Measurements from ENCODE around the gene BIN1.
A peak's percentile ranks its signal among the peaks of the same experiment; 100 is the strongest.
"Not testable (repeated sequence)": the region's sequence is repeated elsewhere in the genome, so short reads cannot be mapped to it uniquely, and the experiment has no call there.

Gene BIN1

DNA sequence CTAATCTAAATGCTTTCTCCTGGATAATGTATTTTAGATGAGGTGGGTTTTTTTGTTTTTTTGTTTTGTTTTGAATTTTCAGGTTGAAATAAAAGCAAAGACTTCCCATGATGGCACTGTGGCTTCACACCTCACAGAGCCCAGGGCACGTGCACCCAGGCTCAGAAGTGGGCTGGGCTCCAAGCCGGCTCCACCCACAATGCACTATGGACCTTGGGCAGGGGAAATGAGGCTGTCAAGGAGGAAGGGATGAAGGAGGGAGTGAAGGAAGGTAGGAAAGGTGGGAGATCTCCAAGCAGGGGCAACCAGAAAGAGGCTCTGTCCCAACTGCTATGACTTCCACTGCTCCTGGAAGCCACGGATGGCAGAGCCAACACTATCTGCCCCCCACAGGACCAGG lies 60.4 kb downstream of the BIN1 start:
- no peak for DNase-seq (ENCODE audit: low read depth)

GRCh38 chr2:127045792-127046501 lies 61.0 kb downstream of the BIN1 start:
- DNase-seq (ENCODE audit: low read depth): no peak

- DNase-seq (ENCODE audit: low read depth): no peak
Observed at GRCh38 chr2:127044977-127045661, 61.8 kb downstream of the BIN1 start.

- DNase-seq (ENCODE audit: low read depth): no peak
Observed at GRCh38 chr2:127044165-127044718, 62.7 kb downstream of the BIN1 start.

- DNase-seq (ENCODE audit: low read depth): no peak
Observed at GRCh38 chr2:127043367-127044164, 63.4 kb downstream of the BIN1 start.

GRCh38 chr2:127041259-127041970 lies 65.5 kb downstream of the BIN1 start:
- no peak for DNase-seq (ENCODE audit: low read depth)

GRCh38 chr2:127040169-127040568 lies 66.8 kb downstream of the BIN1 start:
- DNase-seq (ENCODE audit: low read depth): no peak

- no peak for DNase-seq (ENCODE audit: low read depth)
Observed at GRCh38 chr2:127039387-127040031, 67.4 kb downstream of the BIN1 start.

DNA sequence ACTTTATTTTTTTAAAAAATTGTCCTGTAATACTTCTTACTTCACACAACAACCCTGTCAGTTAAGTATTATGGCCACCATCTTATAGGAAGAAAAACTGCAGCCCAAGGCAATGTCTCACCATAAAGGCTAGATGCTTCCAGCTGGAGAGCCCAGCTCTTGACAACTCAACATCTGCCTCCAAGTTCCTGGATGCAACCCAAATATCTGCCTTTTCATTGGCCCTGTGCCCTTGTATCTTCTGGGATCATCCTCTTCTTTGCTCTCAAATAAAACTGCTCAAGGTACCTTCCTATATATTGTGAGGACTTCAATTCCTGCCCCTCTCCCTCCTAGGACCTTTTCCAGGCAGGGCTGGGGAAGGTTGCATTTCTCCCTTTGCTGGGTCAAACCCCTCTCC lies 69.5 kb downstream of the BIN1 start:
- DNase-seq (ENCODE audit: low read depth): no peak

DNA sequence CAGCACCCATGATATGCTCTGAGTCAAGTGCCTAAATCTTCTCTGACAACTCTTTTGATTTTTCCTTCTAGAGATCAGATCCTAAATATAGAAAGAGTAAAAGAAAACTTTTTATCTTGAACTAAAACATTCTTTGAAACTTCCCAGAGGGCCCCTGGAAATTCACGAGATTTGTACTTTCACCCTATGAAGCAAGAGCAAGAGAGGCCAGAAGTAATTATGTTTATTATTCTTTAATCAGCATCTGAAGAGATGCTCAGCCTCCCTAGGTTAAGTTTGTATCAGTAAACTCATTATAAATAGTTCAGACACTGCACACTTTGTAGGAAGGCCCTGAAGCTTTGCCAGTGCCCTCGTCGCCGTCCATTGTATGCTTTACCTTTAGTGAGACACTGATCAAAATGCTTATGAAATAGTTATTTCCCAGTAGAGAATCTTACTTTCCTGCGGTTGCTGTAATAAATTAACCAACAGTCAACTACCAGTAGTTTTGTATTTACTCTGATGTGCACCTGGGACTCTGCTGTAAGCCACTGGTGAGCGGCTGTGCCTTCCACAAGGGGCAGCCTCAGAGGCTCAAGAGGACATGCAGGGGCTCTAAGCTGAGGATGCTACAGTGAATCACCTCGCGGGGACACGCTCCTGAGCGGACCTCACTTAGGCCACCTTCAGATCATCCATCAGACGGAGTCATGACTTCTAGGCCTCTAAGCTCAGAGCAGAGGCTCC lies 71.9 kb downstream of the BIN1 start:
- DNase-seq (ENCODE audit: low read depth): no peak

GRCh38 chr2:127034051-127034450 lies 72.9 kb downstream of the BIN1 start:
- DNase-seq (ENCODE audit: low read depth): no peak

DNA sequence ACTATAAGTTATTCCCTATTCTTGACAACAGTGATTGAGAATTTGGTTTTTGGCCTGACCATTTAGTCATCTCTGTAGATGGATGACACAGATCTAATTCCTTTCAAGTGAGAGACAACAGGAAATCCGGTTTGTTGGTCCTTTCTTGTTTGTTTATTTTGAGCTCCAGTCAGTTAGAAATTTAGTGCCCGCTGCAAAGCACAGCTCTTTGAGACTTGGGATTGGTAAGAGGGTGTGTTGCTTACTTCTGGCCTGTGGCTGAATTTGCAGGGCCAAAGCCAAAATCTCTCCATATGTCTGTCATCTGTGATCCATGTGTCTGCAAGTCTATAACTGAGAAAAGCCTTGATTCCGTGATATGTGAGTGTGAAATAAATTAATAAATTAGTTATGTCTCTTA lies 74.3 kb downstream of the BIN1 start:
- DNase-seq (ENCODE audit: low read depth): no peak

DNA sequence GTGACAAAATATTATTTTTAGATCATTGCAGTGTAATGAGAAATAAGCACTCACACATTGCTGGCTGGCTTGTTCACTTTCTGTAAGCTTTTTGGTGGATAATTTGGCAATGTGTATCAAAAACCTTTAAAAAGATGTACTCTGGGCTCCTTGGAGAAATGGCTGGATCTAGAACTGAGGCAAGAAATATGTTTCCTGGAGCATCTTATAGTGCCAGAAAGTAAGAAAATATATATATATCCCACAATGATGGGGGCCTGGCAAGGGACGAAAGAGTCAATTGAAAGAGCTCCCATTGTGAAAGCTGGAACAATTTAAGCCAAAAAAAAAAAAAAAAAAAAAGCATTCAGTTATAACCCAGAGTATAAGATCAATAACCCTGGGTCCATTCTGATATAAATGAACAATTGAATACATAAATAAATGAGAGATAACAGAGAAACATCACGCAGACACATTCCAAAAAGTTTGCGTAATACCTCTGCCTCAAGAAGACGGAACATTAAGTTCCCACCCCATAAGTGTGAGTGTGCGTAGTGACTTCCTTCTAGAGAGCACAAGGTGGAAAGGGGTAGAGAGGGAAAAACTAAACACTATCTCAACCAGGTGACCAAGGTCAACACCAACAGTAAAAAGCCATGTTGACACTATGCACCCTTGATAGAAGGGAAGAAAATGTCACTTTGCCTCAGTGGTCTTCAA lies 77.5 kb downstream of the BIN1 start:
- no peak for DNase-seq (ENCODE audit: low read depth)

DNA sequence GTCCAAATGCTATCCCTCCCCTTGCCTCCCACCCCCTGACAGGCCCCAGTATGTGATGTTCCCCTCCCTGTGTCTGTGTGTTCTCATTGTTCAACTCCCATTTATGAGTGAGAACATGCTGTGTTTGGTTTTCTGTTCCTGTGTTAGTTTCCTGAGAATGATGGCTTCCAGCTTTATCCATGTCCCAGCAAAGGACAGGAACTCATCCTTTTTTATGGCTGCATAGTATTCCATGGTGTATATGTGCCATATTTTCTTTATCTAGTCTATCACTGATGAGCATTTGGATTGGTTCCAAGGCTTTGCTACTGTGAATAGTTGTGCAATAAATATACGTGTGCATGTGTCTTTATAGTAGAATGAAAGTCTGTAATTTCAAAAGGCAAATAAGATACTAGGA lies 78.2 kb downstream of the BIN1 start:
- DNase-seq (ENCODE audit: low read depth): not testable (repeated sequence)

DNA sequence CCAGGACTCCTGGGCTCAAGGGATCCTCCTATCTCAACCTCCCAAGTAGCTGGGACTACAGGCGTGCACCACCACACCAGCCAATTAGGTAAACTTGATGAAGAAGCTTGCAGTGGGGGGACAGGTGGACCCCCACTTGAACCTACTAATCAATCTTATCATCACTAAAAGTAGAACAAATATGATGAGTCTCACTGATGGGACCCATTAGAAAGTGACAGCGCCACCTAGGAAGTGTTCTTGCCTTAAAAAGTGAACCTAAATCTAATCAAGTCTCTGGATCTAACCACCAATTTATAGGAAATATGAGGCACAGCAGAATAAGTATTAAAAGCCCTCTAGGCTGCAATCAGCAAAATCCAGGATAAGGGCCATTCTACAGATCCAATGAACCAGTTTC lies 79.2 kb downstream of the BIN1 start:
- DNase-seq (ENCODE audit: low read depth): no peak

DNA sequence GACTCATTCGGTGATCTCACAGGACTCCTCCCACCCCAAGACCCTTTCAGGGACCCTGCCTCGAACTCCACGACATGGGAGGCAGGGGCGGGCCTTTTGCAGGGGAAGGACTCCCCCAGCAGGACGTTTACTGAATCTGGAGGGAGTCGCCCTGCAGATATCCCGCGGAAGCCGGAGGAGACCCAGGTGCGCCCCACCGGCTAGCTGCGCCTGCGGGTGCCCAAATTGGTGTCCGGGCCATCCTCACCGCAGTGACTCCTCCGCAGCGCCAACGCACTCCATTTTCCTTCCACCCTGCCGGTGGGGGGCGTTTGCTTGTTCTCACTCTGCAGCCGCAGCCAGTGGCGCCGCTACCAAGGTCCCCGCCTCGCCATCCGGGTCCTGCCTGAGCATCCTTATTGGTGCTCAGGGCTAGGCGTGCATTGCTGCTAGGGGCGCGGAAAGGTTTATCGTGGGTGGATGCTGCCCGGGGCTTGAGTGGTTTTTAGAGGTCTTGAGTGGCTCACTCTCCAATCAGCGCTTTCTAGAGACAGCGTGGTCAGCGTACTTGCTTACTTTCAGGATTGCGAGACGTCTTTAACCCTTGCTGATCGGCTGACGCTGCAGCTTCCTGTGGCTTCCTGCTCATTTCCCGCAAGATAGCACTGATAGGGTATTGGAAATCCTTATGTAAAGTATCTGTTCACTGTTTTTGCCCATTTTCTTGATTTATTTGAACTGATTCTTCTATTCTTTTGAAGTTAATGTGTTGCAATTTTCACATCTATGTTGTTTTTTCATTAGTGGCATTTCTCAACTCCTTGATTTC lies 81.4 kb downstream of the BIN1 start:
- DNase-seq (ENCODE audit: low read depth): peak; percentile 55

GRCh38 chr2:127024769-127025358 lies 82.1 kb downstream of the BIN1 start:
- no peak for DNase-seq (ENCODE audit: low read depth)

- DNase-seq (ENCODE audit: low read depth): no peak
Observed at GRCh38 chr2:127023504-127023903, 83.5 kb downstream of the BIN1 start.

DNA sequence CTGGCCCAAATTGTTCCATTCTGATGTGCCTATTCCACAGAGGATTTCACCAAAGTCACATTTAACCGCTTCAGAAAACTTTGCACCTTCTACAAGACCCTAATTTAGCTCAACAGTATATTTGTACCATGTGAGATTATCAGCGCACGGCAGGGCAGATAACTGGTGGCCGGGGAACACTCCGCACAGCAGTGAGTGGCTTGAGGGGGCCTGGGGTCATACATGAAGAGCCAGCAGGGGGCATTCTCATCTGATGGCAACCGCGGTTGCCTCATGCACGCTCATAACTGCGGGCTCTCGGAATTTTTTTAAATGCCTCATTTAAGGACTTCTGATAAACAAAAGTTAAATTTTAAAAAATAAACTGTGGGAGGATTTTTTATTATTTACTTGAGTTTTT lies 84.1 kb downstream of the BIN1 start:
- DNase-seq (ENCODE audit: low read depth): no peak
